ENCODE results near the gene INMT. TPM values are rescaled to one million over a fixed set of nuclear protein-coding genes. Genes with fewer than 3 reads are reported as not detected.

Gene INMT
- total and polyA plus RNA-seq, 2 of the 8 experiments (the other 6 are each of a cell fraction or from before 2014, with no cell fraction given) = 0.60 to 0.94 TPM

DNA sequence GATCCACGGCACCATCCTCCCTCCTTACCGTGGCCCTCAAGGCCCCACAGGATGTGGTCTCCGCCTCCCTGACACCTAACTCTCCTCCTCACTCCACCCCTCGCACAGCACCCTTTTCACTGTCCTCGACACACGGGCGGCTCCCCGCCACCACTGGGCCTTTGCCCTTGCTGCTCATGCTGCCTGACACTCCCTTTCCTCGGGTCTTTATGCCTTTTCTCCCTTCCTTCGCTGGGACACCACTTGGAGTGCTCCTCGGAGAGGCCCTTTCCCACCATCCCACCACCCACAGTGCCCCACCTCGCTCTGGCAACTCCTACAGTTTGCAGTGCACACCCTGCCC lies 7.9 kb upstream of the INMT start:
- H2BK120ac ChIP-seq (replicated peaks; ENCODE audit: low read depth, low read length) = no peak overlapping the region
- ChIA-PET POLR2A (ENCODE audit: partially characterized antibody) (interaction anchor here (1.2 kb wide), 1 partner anchor 17 kb away, joined by 3 read pairs; no protein-coding TSS in a partner anchor), CTCF (ENCODE audit: partially characterized antibody) (interaction anchor here (1.0 to 4.1 kb wide), 9 partner anchors 12 to 229 kb away, joined by 3 to 31 read pairs (median 6); partner anchors contain the start of gene CRHR2)
- no peaks in the 10 kb centered on the region; a peak in 1 of 7 replicates for H3K4me1 ChIP-seq (replicated peaks in 1 of 4; ENCODE audit: control insufficient read depth in 3 of 4, insufficient read depth in 4 of 4, low read length in 3 of 4)
- DNase-seq (ENCODE audit: low read depth in 1 of 2, low spot score in 2 of 2) = no peak
- H4K5ac ChIP-seq (ENCODE audit: insufficient read length, low read depth, low read length) = no peak overlapping the region
- no peak overlapping the region for H3K56ac ChIP-seq (replicated peaks; ENCODE audit: insufficient read length, low read depth, low read length)
- H4K8ac ChIP-seq (ENCODE audit: extremely low read depth, insufficient read depth, low read length) = no peak overlapping the region
- no peaks in the 10 kb centered on the region for H3K79me1 ChIP-seq (ENCODE audit: low read depth, low read length)
- no peak overlapping the region for H2BK20ac ChIP-seq (ENCODE audit: low read length)
- H4K91ac ChIP-seq (replicated peaks; ENCODE audit: insufficient read length, low read length) = no peak overlapping the region
- H4K20me1 ChIP-seq (replicated peaks in 1 of 2; ENCODE audit: control insufficient read depth in 1 of 2, insufficient read depth in 2 of 2, low read length in 2 of 2) = no peaks in the 10 kb centered on the region
- no peak overlapping the region for H3K4me2 ChIP-seq (ENCODE audit: insufficient read depth in 1 of 2, low read depth in 2 of 2, low read length in 2 of 2)
- H3K36me3 ChIP-seq (ENCODE audit: control insufficient read depth in 2 of 4, insufficient read depth in 4 of 4, low read length in 3 of 4) = no peaks in the 10 kb centered on the region
- H3K23ac ChIP-seq (ENCODE audit: insufficient read length) = no peak overlapping the region
- no peak overlapping the region for H2BK5ac ChIP-seq (ENCODE audit: low read depth, low read length)
- H3K27ac ChIP-seq (ENCODE audit: low read depth, low read length) = no peak overlapping the region
- no peak overlapping the region for H3K18ac ChIP-seq (ENCODE audit: extremely low read depth, low read length)
- no peak overlapping the region for H3K14ac ChIP-seq (ENCODE audit: insufficient read length)
- H3K4me3 ChIP-seq (ENCODE audit: extremely low read depth in 1 of 4, insufficient read depth in 2 of 4, low read depth in 3 of 4, low read length in 4 of 4) = no peak overlapping the region
- no peak overlapping the region for H3K4ac ChIP-seq (replicated peaks; ENCODE audit: insufficient read length, low read depth, low read length)
- no peaks in the 10 kb centered on the region for H3K27me3 ChIP-seq (replicated peaks in 1 of 4; ENCODE audit: control insufficient read depth in 3 of 4, extremely low read depth in 1 of 4, insufficient read depth in 3 of 4, low read length in 3 of 4)
- no peak overlapping the region for H3K9ac ChIP-seq (replicated peaks in 1 of 4; ENCODE audit: extremely low read depth in 1 of 4, low read depth in 3 of 4, low read length in 3 of 4)
- no peaks in the 10 kb centered on the region for H3K9me3 ChIP-seq (ENCODE audit: insufficient read depth in 2 of 2, low read depth in 1 of 2, low read length in 1 of 2)
- H3K79me2 ChIP-seq (ENCODE audit: control insufficient read depth in 1 of 2, insufficient read depth in 2 of 2, low read length in 2 of 2) = no peaks in the 10 kb centered on the region
- no peak for FAIRE-seq
- no peak overlapping the region for H2AFZ ChIP-seq (ENCODE audit: low read length)
- no peak overlapping the region for H2BK12ac ChIP-seq (ENCODE audit: low read depth, low read length)
- no peak overlapping the region for H2AK5ac ChIP-seq (ENCODE audit: low read depth, low read length)
- H2BK15ac ChIP-seq (ENCODE audit: low read length) = no peak overlapping the region
- no peaks in the 10 kb centered on the region for H3K23me2 ChIP-seq (ENCODE audit: low read depth, low read length)
- 92% methylated on average over 12 of the region's 12 CpGs; no CpG with 5 or more reads in 1 of the 2 experiments for WGBS, 2 experiments (ENCODE audit: extremely low coverage in 1 of 2, insufficient coverage in 1 of 2, insufficient read length in 1 of 2, insufficient replicate concordance in 2 of 2, low coverage in 1 of 2, low lambda C conversion rate in 2 of 2, missing lambda C conversion rate in 1 of 2)
- no peak for TF ChIP-seq ASH2L (IDR thresholded peaks at IDR 0.05; ENCODE audit: low read length)
